BLaER1 treated with 17β-estradiol and CSF1 and Interleukin-3, amounts not matched to agents 10 nM and 100 nM (cell line): ENCODE results near the gene SEC24C.
A peak's percentile ranks its signal among the peaks of the same experiment; 100 is the strongest.

ENCODE experiments used
- H3K27ac ChIP-seq, 11 experiments: shearing (Covaris generic); formaldehyde crosslinking; 2 replicates each; pipeline ENCODE4 v1.8.1; 2022
- H3K27me3 ChIP-seq, 11 experiments: shearing (Covaris generic); formaldehyde crosslinking; 2 replicates each; pipeline ENCODE4 v1.8.1; 2022
- H3K36me3 ChIP-seq, 11 experiments: shearing (Covaris generic); formaldehyde crosslinking; 2 replicates each; pipeline ENCODE4 v1.8.1; 2022
- H3K4me1 ChIP-seq, 10 experiments: shearing (Covaris generic); formaldehyde crosslinking; 2 replicates each; pipeline ENCODE4 v1.8.1; 2022
- H3K4me2 ChIP-seq, 11 experiments: shearing (Covaris generic); formaldehyde crosslinking; 2 replicates each; pipeline ENCODE4 v1.8.1; 2022
- H3K4me3 ChIP-seq, 10 experiments: shearing (Covaris generic); formaldehyde crosslinking; 2 replicates each; pipeline ENCODE4 v1.8.1; 2022
- H3K9ac ChIP-seq, 11 experiments: shearing (Covaris generic); formaldehyde crosslinking; 2 replicates each; pipeline ENCODE4 v1.8.1; 2022
- H3K9me3 ChIP-seq, 11 experiments: shearing (Covaris generic); formaldehyde crosslinking; replicated peaks in 1 of 11; 2 replicates each; pipeline ENCODE4 v1.8.1; 2022
- H4K20me1 ChIP-seq, 11 experiments: shearing (Covaris generic); formaldehyde crosslinking; 2 replicates each; pipeline ENCODE4 v1.8.1; 2022
- Cebpa-rat ChIP-seq, 11 experiments: shearing (Covaris generic); IDR thresholded peaks; 2 replicates each; pipeline ENCODE4 v1.8.1; 2022

SEC24C gene

GRCh38 chr10:73762915-73763314 is 18.7 kb downstream of the SEC24C start:
- Histone ChIP-seq H3K27ac (no peak overlapping the region), H4K20me1 (peaks cover 16 to 66% (median 50%) of the 10 kb centered on the region in 11 experiments; a peak in 20 of 22 replicates), H3K4me1 (peaks cover 2 to 17% (median 8%) of the 10 kb centered on the region in 10 experiments; a peak in 19 of 20 replicates), H3K4me2 (no peak overlapping the region), H3K36me3 (peaks cover 92 to 100% (median 98%) of the 10 kb centered on the region in 11 experiments), H3K9me3 (no peaks in the 10 kb centered on the region), H3K9ac (no peak overlapping the region), H3K27me3 (no peaks in the 10 kb centered on the region), H3K4me3 (no peak overlapping the region)
- no peak for TF ChIP-seq Cebpa-rat (IDR thresholded peaks at IDR 0.05)

GRCh38 chr10:73763343-73763742 is 19.2 kb downstream of the SEC24C start:
- H3K27ac ChIP-seq, result no peak overlapping the region
- H3K4me3 ChIP-seq, result no peak overlapping the region
- peaks cover 7 to 22% (median 12%) of the 10 kb centered on the region in 10 experiments; a peak in 19 of 20 replicates for H3K4me1 ChIP-seq
- H3K4me2 ChIP-seq, result no peak overlapping the region
- peaks cover 96 to 100% (median 99%) of the 10 kb centered on the region in 11 experiments for H3K36me3 ChIP-seq
- H3K9me3 ChIP-seq, result no peaks in the 10 kb centered on the region
- TF ChIP-seq Cebpa-rat (IDR thresholded peaks at IDR 0.05), result no peak
- H4K20me1 ChIP-seq, result peaks cover 16 to 65% (median 52%) of the 10 kb centered on the region in 11 experiments; a peak in 20 of 22 replicates
- H3K27me3 ChIP-seq, result no peaks in the 10 kb centered on the region
- H3K9ac ChIP-seq, result no peak overlapping the region

GRCh38 chr10:73765066-73765465 is 20.9 kb downstream of the SEC24C start:
- TF ChIP-seq Cebpa-rat (IDR thresholded peaks at IDR 0.05), result no peak
- Histone ChIP-seq H3K36me3 (peaks cover 93 to 100% (median 97%) of the 10 kb centered on the region in 11 experiments), H3K27me3 (no peaks in the 10 kb centered on the region), H3K4me2 (no peak overlapping the region), H3K27ac (no peak overlapping the region), H3K9ac (no peak overlapping the region), H3K4me1 (peaks cover 21 to 34% (median 24%) of the 10 kb centered on the region in 10 experiments), H3K9me3 (no peaks in the 10 kb centered on the region), H4K20me1 (peaks cover 14 to 58% (median 46%) of the 10 kb centered on the region in 11 experiments; a peak in 19 of 22 replicates), H3K4me3 (no peak overlapping the region)

- Histone ChIP-seq H3K9me3 (no peaks in the 10 kb centered on the region), H3K27ac (peak overlapping the region in 7 of 11 experiments; percentile 3 to 28 (median 22); a peak in 5 of 22 replicates), H4K20me1 (peaks cover 5 to 40% (median 18%) of the 10 kb centered on the region in 11 experiments; a peak in 19 of 22 replicates), H3K4me2 (peak overlapping the region in 10 of 11 experiments; percentile 18 to 75 (median 62); a peak in 20 of 22 replicates), H3K27me3 (no peaks in the 10 kb centered on the region), H3K4me1 (peaks cover 33 to 58% (median 45%) of the 10 kb centered on the region in 10 experiments), H3K36me3 (peaks cover 72 to 84% (median 76%) of the 10 kb centered on the region in 11 experiments), H3K9ac (0 out of 22 replicates have a peak overlapping the region, but pooled peaks of 3 of the 11 experiments have one; percentile 3 to 30 (median 5)), H3K4me3 (no peak overlapping the region)
- no peak for TF ChIP-seq Cebpa-rat (IDR thresholded peaks at IDR 0.05)
These were observed 24.7 kb downstream of the SEC24C start for GRCh38 chr10:73768881-73769280.

GRCh38 chr10:73769396-73769795 is 25.2 kb downstream of the SEC24C start:
- Histone ChIP-seq H4K20me1 (peaks cover 10 to 45% (median 23%) of the 10 kb centered on the region in 11 experiments; a peak in 19 of 22 replicates), H3K36me3 (peaks cover 67 to 84% (median 70%) of the 10 kb centered on the region in 11 experiments), H3K27me3 (no peaks in the 10 kb centered on the region), H3K9ac (0 out of 22 replicates have a peak overlapping the region, but pooled peaks of 3 of the 11 experiments have one; percentile 3 to 30 (median 5)), H3K4me2 (peak overlapping the region in 8 of 11 experiments; percentile 49 to 75 (median 64); a peak in 15 of 22 replicates), H3K4me1 (peaks cover 38 to 63% (median 50%) of the 10 kb centered on the region in 10 experiments), H3K27ac (peak overlapping the region in 1 of 11 experiments; percentile 4; a peak in 1 of 22 replicates), H3K4me3 (no peak overlapping the region), H3K9me3 (no peaks in the 10 kb centered on the region)
- TF ChIP-seq Cebpa-rat (IDR thresholded peaks at IDR 0.05), result no peak

- H3K36me3 ChIP-seq, result peaks cover 61 to 82% (median 65%) of the 10 kb centered on the region in 11 experiments
- H3K4me3 ChIP-seq, result peak overlapping the region; percentile 73 to 94 (median 84)
- peak overlapping the region; percentile 90 to 100 (median 98) for H3K4me2 ChIP-seq
- H3K9me3 ChIP-seq, result no peaks in the 10 kb centered on the region
- H3K4me1 ChIP-seq, result peaks cover 62 to 81% (median 72%) of the 10 kb centered on the region in 10 experiments
- H3K27me3 ChIP-seq, result no peaks in the 10 kb centered on the region
- no peak for TF ChIP-seq Cebpa-rat (IDR thresholded peaks at IDR 0.05)
- H4K20me1 ChIP-seq, result peaks cover 23 to 57% (median 42%) of the 10 kb centered on the region in 11 experiments; a peak in 21 of 22 replicates
- H3K9ac ChIP-seq, result peak overlapping the region; percentile 77 to 94 (median 86)
- H3K27ac ChIP-seq, result peak overlapping the region; percentile 80 to 96 (median 84)
These were observed 27.6 kb downstream of the SEC24C start for GRCh38 chr10:73771722-73772280.

GRCh38 chr10:73772281-73773151 is 28.3 kb downstream of the SEC24C start:
- Histone ChIP-seq H3K27ac (peak overlapping the region; percentile 80 to 96 (median 84)), H3K9me3 (no peaks in the 10 kb centered on the region), H3K4me1 (peaks cover 62 to 83% (median 76%) of the 10 kb centered on the region in 10 experiments), H3K4me2 (peak overlapping the region; percentile 90 to 100 (median 98)), H3K27me3 (no peaks in the 10 kb centered on the region), H3K36me3 (peaks cover 59 to 82% (median 64%) of the 10 kb centered on the region in 11 experiments), H4K20me1 (peaks cover 23 to 64% (median 43%) of the 10 kb centered on the region in 11 experiments; a peak in 21 of 22 replicates), H3K9ac (peak overlapping the region; percentile 77 to 94 (median 86)), H3K4me3 (peak overlapping the region; percentile 73 to 94 (median 84))
- no peak for TF ChIP-seq Cebpa-rat (IDR thresholded peaks at IDR 0.05)

GRCh38 chr10:73773152-73773879 is 29.1 kb downstream of the SEC24C start:
- peaks cover 54 to 84% (median 74%) of the 10 kb centered on the region in 10 experiments for H3K4me1 ChIP-seq
- H3K27me3 ChIP-seq, result no peaks in the 10 kb centered on the region
- H3K4me2 ChIP-seq, result peak overlapping the region; percentile 90 to 100 (median 98)
- H3K36me3 ChIP-seq, result peaks cover 59 to 82% (median 64%) of the 10 kb centered on the region in 11 experiments
- H3K27ac ChIP-seq, result peak overlapping the region; percentile 80 to 96 (median 84)
- peak overlapping the region; percentile 77 to 94 (median 86) for H3K9ac ChIP-seq
- TF ChIP-seq Cebpa-rat (IDR thresholded peaks at IDR 0.05), result no peak
- H4K20me1 ChIP-seq, result peaks cover 23 to 66% (median 42%) of the 10 kb centered on the region in 11 experiments; a peak in 21 of 22 replicates
- H3K4me3 ChIP-seq, result peak overlapping the region; percentile 73 to 94 (median 84)
- no peaks in the 10 kb centered on the region for H3K9me3 ChIP-seq
